PC-3 (cell line): ENCODE results near the gene BDKRB1.

Experiments
- CTCF ChIP-seq: fragments of 300-600 bp; sonication (generic); conservative IDR thresholded peaks from 2 replicates; pipeline ENCODE4 v1.5.1; 2017; ENCODE audit warnings: antibody characterized with exemption, low read depth, mild to moderate bottlenecking, low read length
- EZH2 ChIP-seq: fragments of 300-600 bp; sonication (generic); IDR thresholded peaks from one replicate; pipeline ENCODE4 v1.6.1; 2017; ENCODE audit warnings: antibody characterized with exemption, mild to moderate bottlenecking, low read length; ENCODE audit not compliant: unreplicated experiment

- TF ChIP-seq EZH2, result no peak
- TF ChIP-seq CTCF, result no peak
These were observed 43.4 kb downstream of the BDKRB1 start for GRCh38 chr14:96299441-96299840.
